HG02678 (cell line): ENCODE data around the gene PIANP.
A peak's percentile ranks its signal among the peaks of the same experiment; 100 is the strongest.
"Not testable (repeated sequence)": the region's sequence is repeated elsewhere in the genome, so short reads cannot be mapped to it uniquely, and the experiment has no call there.

Source experiments
- ATAC-seq: cut with Tn5 transposase; IDR thresholded peaks from one replicate; pipeline ENCODE4 v1.9.1; 2021; ENCODE audit warnings: mild to moderate bottlenecking, moderate library complexity; ENCODE audit not compliant: unreplicated experiment

PIANP gene, protein sequence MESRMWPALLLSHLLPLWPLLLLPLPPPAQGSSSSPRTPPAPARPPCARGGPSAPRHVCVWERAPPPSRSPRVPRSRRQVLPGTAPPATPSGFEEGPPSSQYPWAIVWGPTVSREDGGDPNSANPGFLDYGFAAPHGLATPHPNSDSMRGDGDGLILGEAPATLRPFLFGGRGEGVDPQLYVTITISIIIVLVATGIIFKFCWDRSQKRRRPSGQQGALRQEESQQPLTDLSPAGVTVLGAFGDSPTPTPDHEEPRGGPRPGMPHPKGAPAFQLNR

DNA sequence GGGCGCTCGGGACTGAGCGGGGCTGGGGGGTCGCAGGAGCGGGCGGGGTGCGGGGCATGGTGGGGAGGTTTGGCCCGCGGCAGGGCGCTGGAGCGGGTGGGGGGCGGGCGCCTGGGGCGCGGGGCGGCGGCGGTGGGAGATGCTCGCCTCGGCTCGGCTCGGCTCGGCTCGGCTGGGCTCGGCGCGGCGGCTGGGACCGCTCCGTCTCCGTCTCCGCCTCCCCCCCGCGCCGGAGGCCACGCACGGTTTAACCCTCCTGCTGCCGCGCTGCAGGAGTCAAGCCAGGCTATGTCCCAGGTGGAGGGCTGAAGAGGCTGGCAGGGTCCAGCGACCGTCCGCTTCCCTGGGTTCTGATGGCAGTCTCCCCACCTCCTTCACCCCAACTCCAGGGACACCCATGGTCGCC is at the start of gene PIANP:
TSS of gene PIANP (minus strand) at position 170 of the 406 bp plus-strand sequence. CDS start 2,754 bp downstream, outside the sequence.
- no peak for ATAC-seq

DNA sequence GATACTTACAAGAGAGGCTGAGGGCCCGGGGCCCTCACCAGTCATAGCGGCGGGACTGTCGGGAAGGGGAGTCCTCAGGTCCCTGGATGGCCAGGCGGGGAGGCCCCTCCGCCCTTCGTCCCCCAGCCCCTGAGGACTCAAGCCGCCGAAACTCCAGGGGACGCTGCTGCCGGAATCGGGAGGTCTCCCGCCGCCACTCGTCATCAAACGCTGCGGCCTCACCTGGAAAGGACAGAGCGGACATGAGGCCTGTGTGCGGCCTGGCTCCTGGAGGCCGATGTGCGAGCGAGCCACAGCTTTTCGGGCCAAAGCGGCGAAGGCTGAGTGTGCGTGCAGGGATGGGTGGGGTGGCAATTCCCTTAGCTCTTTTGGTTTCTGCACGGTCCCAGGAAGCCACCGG is 48.1 kb upstream of the PIANP start:
- ATAC-seq: no peak

DNA sequence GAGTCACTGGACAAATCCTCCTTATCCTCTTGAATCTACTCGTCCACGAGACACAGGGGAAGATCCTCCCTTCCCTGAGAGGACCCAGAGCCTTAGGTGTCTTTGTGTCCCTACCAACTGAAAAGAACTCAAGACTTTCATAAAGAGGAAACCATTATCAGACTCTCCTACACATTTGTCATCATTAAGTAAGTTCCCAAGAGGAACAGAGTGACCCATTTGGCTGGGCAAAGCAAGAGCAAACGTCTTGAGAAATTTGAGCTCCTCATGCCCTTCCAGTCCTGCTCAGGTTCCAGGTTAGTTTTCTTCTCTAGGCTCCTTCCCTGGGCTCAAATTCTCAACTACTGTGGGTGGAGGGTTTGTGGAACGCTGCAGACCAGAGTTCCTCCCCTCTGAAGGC is 46.6 kb upstream of the PIANP start:
- ATAC-seq: no peak

DNA sequence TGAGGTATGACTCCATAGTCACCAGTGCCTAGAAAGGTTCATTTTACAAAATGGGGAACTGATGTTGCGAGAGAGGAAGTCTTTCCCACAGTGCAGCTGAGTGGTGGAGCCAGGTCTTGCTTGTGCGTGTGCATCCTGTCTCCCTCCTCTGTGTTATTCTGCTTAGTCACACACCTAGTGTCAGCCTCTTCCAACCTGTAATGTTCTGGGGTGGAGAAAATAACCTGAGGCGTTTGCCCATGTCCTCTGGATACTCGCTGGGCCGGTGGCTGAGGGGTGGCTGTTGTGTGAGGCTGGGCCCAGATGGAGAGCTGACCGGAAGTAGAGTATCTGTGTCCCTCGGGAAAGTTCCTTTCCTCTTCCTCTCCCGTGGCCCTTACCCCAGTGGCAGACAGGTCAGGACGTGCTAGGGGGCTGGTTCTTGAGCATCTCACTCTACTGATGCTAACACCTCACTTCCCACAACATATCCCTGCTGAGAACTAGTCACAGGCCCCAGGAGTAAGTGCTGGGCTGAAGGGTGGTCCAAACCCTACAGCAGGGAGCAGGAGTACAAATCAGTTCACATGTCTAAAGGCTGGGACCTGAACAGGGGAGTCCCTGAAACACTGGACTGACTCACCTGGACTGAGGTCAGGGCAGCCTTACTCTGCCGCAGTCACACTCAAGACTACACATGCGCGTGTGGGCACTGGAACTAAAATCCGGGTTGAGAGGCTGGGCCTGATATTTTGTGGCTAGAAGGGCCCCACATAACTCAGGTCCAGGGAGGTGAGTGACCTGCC is 45.3 kb upstream of the PIANP start:
- ATAC-seq: no peak

DNA sequence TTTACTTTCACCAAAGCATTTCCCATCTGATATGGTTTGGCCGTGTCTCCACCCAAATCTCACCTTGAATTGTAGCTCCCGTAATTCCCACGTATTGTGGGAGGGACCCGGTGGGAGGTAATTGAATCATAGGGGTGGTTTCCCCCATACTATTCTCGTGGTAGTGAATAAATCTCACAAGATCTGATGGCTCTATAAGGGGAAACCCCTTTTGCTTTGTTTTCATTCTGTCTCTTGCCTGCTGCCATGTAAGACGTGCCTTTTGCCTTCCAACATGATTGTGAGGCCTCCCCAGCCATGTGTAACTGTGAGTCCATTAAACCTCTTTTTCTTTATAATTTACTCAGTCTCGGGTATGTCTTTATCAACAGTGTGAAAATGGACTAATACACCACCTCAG is 42.7 kb upstream of the PIANP start:
- not testable (repeated sequence) for ATAC-seq

DNA sequence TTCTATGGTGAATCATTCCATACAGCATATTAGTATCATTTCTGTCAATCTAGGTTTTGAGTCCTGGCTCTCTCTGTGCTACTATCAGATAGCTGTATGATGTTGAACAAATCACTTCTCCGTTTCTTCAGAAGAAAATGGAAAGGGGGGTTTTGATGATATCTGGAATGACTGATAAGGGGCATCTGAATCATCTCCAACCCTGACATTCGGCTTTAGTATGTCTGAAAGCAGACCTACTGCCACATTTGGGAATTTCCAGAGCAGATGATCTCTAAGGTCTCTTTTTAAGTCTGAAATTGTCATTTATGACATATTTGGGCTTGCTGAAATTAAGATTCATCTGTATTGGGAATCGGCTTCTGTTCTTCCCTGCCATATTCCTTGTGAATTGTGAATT is 42.2 kb upstream of the PIANP start:
- ATAC-seq: no peak

DNA sequence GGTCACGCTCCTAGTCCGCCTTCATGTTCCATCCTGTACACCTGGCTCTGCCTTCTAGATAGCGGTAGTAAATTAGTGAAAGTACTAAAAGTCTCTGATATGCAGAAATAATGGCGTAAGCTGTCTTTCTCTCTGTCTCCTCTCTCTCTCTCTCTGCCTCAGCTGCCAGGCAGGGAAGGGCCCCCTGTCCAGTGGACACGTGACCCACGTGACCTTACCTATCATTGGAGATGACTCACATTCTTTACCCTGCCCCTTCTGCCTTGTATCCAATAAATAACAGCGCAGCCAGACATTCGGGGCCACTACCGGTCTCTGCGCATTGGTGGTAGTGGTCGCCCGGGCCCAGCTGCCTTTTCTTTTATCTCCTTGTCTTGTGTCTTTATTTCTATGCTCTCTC is 41.5 kb upstream of the PIANP start:
- not testable (repeated sequence) for ATAC-seq

DNA sequence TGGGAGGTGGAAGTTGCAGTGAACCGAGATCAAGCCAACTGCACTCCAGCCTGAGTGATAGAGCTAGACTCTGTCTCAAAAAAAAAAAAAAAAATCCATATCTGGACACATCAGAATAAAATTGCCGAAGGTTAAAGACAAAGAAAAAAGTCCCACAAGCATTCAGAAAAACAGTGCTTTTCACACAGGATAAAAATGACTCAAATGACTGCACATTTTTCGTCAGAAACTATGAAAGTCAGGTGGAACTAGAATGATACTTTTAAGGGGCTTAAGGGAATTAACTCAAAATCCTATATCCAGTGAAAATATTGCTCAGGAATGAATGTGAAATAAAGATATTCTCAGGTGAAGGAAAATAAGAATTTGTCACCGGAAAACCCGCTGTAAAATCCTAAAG is 36.1 kb upstream of the PIANP start:
- no peak for ATAC-seq

DNA sequence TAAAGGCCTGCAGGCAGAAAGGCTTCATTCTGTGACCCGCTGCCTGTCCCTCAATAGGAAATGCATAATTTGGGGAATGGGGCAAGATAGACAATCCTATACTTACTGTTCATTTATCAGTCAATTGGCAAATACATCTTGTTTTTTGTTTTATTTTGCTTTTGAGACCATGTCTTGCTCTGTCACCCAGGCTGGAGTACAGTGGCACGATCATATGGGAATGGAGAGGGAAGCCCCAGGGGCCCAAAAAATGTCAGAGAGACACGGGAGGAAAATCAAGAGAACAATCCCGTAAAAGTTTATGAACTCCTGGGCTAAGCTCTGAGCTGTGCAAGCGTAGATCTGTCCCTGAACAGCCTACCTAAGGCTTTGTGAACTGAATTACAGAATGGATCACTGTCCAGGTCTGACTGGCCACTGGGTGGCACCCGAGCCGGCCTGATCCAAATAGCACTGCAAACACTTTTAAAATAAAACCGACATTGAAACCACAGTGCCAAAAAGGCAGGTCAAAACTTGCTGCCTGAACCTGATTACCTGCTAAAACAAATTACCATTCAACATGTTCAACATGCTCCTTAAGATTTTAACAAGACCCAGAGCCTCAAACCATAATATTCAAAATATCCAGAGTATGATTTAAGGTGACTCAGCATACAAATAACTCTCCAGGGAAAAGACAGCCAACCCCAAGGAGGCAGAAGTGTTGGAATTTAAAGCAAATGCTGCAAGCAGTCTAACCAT is 35.0 kb upstream of the PIANP start:
- ATAC-seq: no peak

DNA sequence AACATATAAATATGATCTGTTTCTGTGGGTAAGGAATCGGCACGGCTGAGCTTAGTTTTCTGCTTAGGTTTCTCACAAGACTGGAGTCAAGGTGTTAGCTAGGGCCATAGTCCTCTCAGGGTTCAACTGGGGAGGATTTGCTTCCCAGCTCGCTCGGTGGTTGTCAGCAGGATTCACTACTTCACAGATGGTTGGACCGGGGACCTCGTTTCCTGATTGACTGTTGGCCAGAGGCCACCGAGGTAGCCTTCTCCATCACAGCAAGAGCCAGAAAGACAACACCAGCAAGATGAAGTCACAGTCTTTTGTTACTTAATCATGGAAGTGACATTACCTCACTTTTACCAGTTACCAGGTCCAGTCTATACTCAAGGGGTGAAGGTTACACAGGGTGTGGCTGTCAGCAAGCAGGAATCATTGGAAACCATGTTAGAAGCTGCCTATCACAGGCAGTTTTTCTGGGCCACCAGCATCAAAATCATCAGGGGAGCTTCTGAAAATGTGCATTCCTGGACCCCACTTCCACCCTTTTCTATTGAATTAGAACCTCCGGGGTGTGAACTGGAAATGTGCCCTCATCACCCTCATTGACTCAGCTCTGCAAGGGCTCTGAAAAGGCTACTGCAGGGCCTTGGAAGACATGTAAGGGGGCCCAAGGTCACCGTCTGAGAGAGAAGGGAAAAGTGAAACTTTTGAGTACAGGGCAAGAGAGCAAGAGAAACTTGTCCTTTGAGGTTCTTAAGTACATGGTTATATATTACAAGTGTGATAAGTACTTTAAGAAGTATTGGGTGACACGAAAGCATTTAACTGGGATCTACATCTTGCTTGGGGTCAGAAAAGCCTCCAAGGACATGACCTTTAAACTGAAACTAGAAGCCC is 34.1 kb upstream of the PIANP start:
- ATAC-seq: no peak

DNA sequence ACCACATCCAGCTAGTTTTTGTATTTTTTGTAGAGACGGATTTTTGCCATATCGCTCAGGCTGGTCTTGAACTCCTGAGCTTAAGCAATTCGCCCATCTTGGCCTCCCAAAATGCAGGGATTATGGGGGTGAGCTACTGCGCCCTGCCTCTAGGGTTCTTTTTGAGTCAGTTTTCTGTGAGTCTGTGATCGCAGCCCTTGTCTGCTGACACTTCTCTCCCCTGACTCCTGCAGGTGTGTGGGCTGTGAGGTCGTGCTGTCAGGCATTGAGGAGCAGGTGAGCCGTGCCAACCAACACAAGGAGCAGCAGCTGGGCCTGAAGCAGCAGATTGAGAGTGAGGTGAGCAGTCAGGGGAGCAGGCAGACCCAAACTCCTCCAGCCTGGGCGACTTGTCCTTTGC is 29.6 kb upstream of the PIANP start:
- no peak for ATAC-seq

DNA sequence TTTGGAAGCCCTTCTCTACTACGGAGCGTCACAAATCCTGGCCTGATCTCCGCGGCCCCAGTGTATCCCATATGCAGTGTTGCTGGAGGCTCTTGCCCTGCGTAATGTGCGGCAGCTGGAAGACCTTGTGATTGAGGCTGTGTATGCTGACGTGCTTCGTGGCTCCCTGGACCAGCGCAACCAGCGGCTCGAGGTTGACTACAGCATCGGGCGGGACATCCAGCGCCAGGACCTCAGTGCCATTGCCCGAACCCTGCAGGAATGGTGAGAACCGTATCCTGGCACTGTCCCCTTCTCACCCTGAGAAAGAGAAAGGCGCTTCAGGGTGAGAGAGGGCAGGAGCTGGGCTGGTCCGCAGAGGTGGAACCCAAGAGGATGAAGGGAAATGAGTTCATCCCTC is 28.6 kb upstream of the PIANP start:
- no peak for ATAC-seq

DNA sequence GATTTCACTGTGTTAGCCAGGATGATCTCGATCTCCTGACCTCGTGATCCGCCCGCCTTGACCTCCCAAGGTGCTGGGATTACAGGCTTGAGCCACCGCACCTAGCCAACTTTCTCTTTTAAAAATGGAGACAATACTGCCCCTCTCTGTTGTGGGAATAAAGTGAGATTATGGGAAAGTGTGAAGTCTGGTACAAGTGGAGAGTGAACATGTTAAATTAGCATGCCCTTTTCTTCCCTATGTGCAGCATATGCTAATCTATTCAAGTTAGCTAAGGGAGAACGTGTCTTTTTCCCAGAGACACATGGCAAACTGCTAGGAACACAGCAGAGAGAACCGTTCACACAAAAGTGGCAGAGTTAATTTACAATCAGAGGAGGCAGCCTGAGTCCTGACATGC is 24.7 kb upstream of the PIANP start:
- ATAC-seq: no peak

DNA sequence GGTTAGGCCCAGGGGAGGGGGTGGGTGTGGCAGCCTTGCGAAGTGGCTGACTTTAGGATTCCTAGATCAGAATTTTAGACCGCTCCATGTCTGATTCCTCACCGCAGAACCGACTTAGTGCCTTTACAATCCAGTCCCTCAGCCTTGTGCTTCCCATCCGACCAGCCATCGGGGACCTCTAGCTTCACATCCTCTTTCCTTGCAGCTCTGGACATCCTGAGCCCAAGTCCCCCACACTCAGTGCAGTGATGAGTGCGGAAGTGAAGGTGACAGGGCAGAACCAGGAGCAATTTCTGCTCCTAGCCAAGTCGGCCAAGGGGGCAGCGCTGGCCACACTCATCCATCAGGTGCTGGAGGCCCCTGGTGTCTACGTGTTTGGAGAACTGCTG is 23.8 kb upstream of the PIANP start:
- peak; percentile 14 for ATAC-seq

DNA sequence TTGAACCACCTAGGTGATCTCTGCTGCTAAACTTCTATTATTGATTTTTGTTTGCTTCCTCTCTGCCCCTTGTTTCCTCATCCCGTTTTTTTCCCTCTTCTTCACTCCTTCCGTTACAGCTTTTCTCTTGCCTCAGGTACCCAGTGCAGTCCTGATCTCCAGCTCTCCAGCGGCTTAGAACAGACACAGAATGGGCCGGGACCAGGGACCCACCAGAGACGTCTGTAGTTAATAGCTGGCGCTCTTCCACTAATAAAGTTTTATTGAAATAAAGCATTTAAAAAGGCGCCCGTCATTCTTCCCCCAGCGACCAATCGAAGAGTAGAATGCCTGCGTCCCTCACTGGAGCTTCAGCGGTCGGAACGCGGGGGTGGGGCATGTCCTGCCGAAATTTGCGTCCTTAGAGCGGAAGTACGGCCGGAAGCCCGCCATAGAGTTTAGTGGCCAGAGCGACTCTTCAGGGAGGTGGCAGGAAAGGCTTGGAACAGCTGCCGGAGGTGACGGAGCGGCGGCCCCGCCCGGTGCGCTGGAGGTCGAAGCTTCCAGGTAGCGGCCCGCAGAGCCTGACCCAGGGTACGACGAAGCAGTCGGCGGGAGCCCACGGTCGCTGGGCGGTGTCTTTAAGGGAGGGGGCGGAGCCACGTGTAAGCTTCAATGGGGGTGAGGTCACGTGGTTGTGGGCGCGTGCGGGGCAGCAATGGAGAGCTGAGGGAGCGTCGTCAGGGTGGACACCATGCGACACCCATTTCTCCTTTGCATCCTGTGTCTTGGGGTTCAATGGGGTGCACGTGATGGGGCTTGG is 23.2 kb upstream of the PIANP start, which contains the start of gene COPS7A:
TSS of gene COPS7A (plus strand) at position 440 of the 802 bp plus-strand sequence. CDS start 611 bp downstream, outside the sequence.
- ATAC-seq: peak; percentile 96

DNA sequence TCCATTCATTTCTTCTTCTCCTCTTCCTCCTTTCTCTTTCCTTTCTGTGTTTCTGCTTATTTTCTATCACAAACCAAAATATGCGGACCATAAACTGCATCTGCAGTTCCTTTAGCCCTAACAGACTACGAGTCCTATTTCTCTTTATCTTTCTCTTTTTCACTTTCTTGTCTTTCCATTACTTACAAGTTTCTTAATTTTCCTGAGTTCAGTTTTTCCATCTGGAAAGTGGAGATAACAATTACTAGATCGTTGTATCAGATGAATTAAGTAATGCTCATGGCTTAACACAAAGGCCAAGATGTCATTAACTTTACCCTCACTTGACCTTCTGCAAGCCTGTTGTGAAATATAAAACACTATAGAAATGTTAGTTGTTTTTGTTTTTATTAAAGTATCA is 22.2 kb upstream of the PIANP start:
- no peak for ATAC-seq

DNA sequence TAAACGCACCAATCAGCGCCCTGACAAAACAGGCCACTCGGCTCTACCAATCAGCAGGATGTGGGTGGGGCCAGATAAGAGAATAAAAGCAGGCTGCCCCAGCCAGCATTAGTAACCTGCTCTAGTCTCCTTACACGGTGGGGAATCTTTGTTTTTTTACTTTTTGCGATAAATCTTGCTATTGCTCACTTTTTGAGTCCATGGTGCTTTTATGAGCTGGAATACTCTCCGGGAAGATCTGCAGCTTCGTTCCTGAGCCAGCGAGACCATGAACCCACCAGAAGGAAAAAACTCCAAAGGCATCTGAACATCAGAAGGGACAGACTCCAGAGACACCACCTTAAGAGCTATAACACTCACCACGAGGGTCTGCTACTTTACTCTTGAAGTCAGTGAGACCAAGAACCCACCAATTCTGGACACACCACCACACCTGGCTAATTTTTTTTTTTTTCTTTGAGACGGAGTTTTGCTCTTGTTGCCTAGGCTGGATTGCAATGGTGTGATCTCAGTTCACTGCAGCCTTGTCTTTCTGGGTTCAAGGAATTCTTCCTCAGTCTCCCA is 16.3 kb upstream of the PIANP start:
- no peak for ATAC-seq

DNA sequence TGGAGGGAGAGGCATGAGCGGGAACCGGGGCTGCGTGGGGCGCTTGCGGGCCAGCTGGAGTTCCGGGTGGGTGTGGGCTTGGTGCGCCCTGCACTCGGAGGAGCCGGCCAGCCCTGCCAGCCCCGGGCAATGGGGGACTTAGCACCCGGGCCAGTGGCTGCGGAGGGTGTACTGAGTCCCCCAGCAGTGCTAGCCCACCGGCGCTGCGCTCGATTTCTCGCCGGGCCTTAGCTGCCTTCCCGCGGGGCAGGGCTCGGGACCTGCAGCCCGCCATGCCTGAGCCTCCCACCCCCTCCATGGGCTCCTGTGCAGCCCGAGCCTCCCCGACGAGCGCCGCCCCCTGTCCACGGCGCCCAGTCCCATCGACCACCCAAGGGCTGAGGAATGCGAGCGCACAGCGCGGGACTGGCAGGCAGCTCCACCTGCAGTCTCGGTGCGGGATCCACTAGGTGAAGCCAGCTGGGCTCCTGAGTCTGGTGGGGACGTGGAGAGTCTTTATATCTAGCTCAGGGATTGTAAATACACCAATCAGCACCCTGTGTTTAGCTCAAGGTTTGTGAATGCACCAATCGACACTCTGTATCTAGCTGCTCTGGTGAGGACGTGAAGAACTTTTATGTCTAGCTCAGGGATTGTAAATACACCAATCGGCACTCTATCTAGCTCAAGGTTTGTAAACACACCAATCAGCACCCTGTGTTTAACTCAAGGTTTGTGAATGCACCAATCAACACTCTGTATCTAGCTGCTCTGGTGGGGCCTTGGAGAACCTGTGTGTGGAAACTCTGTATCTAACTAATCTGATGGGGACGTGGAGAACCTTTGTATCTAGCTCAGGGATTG is 15.6 kb upstream of the PIANP start:
- ATAC-seq: not testable (repeated sequence)

DNA sequence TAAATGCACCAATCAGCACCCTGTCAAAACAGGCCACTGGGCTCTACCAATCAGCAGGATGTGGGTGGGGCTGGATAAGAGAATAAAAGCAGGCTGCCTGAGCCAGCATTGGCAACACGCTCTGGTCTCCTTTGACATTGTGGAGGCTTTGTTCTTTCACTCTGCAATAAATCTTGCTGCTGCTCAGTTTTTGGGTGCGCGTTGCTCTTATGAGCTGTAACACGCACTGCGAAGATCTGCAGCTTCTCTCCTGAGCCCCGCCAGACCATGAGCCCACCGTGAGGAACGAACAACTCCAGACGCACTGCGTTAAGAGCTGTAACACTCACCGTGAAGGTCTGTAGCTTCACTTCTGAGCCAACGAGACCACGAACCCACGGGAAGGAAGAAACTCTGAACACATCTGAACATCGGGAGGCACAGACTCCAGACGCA is 8.4 kb upstream of the PIANP start:
- ATAC-seq: no peak
